HG03135 (cell line): ENCODE measurements around the gene SLC35F3.

Experiments used
- ATAC-seq: cut with Tn5 transposase; IDR thresholded peaks from one replicate; pipeline ENCODE4 v1.9.1; 2021; ENCODE audit warnings: mild to moderate bottlenecking, moderate library complexity; ENCODE audit not compliant: unreplicated experiment

The SLC35F3 gene

DNA sequence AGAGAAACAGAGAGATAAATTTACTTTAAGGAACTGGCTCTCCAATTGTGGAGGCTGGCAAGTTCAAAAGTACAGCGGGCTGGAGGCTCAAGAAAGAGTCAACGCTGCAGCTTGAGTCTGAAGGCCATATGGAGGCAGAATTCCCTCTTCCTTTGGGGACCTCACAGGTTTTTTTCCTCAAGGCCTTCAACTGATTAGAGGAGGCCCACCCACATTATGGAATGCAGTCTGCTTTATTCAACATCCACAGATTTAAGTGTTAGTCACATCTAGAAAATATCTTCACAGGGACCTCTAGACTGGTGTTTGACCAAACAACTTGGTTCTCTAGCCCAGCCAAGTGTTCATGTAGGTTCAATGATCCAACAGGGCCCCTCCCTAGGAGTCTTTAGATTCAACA is 117.8 kb downstream of the SLC35F3 start:
- no peak for ATAC-seq

DNA sequence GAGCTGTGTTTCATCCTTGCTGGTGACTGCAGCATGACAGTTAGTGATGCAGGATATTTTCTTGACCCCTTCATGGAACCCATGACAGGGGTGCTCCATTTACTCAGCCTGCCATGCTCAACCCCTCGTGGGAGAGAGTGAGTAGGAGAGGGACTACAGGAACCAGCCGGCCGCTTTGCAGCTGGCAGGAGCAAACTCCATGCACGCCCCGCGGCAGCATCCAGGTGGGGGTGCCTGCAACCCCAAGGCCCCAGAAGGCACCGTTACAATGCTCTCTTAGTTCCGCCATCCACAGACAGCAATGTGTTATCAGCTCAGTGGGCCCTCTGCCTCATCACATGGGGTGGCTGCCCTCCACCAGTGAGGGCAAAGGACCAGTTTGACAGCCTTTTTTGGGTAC is 135.1 kb downstream of the SLC35F3 start:
- no peak for ATAC-seq

DNA sequence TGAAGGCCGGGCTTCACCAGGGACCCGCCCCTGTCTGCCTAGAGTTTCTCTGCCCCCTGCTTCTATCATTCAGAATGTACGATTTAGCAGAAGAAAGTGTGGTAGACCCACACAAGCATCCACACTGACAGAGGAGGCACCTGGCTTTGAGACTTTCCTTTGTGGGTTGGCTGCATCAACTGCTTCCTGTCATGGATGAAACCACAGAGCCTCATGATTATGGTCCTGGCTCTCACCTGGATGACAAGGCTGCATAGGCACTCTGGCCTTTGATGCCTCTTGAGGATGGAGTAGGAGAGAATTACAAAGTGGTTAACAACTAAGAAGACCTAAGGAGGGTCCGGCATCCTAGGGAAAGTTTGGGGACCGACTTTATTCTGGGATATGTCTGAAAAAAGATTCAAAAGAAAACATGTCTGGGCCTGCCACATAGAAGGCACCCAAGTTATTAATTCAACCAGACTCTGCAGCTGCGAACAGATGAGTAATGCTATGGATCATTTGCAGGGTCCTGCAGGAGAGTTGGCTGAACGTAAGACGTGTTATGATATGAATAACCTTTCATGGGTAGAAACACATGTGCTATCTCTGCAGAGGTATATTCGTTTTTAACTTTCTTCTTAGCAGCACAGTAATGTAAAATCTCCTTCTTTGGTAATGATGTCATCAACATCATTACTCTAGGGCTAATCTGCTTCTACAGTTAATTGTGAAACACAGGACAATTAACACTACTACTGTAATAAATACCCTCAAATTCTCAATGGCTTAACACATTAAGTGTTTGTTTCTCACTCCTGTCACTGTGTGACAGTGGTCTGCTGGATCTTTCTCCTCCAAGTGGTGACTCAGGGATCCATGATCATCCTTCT is 136.2 kb downstream of the SLC35F3 start:
- no peak for ATAC-seq

DNA sequence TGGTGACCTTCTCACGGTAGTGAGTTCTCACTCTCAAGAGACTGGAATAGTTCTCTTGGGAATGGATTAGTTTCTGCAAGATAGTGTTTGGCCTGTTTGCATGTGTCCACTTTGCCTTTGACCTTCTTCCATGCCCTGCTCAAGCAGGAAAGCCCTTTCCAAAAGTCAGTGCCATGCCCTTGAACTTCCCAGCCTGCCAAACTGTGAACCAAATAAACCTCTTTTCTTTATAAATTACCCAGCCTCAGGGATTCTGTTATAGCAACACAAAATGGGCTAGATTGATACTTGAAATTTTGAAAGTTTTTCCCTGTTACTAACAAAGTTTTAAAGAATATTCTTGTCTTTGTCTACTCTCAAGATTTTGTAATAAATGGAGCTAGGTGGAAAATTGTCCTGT is 139.6 kb downstream of the SLC35F3 start:
- ATAC-seq: no peak

DNA sequence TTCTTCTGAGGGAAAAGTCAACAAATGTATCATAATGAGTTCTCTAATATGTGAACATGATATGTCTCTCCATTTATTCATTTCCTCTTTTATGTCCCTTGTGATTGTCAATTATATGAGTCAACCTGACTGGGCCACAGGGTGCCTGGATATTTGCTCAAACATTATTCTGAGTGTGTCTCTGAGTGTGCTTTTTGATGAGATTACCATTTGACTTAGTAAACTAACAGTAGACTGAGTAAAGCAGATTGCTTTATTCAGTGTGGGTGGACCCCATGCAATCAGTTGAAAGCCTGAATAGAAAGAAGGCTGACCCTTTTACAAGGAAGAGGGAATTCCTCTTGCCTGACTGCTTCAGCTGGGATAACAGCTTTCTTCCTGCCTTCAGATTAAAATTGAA is 142.6 kb downstream of the SLC35F3 start:
- no peak for ATAC-seq

DNA sequence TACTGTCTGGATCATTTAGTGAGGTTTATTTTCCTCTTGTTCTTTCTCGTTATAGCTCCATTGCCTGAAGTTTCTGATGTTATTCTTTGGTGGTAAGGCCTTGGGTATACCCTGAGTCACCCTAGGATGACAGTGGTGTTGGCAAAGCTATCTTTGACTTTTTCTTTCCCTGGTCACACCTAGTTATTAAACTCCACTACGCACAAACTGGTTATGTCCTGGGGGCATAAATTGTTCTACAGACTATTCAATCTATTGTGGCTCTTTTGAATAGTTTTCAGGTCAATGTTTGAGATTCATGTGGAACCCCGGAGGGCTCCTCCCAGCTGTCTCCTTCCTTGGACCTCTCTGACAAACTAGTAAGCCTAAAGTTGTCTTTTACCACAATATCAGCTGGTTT is 157.7 kb downstream of the SLC35F3 start:
- no peak for ATAC-seq

DNA sequence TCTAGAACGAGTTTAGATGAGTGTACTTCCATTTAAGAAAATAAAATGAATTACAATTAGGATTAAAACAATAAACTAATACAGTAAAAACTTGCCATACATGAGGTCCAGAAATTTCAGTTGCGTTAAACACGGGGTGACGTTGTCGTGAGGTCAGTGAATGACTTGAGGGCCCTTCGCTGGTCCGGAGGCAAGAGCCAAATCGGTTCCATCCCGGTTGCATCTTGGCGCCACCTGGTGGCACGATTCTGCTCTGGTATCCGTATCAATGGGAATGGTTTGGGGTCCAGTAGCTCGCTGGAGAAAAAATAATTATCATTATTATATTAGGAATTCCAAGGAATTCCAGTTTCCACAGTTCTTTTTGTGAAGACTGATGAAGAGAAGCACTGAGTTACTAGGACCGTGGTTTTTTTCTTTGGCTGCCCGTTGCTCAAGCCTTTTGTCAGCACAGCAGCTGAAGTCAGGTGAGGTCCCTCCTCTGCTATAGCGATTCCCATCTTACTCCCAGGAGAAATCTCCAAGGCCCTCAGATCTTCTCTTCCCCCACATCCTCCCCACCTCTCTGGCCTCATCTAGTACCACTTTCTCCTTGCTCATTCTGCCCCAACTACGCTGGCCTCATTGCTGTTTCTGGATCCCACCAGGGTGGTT is 161.4 kb downstream of the SLC35F3 start:
- no peak for ATAC-seq

DNA sequence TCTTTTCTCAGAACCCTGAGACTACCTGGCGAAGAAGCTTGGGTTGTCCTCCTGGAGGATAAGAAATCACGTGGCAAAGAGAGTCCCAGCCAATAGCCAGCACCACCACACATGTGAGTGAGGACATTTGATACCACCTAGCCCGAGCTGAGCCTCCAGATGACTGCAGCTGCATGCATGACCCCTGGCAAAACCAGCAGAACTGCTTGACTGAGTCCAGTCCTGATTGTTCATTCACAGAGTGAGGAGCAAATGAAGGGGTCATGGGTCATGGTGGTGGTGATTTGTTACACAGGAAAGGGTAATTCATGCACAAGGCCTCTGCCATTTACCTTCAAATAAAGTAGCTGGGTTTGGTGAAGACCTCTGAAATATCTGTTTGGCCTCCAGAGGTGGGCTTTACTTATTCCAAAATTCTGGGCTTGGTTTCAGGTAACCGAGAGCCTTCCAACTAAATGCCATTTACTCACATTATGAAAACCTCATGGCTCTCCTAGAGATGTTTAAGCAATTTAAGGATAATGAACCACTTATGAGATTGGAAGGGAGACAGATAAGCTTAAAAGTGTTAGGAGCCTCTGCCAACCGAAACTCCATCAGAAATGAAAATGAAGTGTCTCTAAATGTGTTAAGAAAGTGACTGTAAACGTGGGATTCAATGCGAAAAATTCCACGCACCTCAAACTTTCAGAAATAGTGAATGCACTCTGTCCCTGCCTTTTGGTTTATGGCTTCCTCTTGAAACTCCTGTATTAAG is 163.3 kb downstream of the SLC35F3 start:
- ATAC-seq: no peak

DNA sequence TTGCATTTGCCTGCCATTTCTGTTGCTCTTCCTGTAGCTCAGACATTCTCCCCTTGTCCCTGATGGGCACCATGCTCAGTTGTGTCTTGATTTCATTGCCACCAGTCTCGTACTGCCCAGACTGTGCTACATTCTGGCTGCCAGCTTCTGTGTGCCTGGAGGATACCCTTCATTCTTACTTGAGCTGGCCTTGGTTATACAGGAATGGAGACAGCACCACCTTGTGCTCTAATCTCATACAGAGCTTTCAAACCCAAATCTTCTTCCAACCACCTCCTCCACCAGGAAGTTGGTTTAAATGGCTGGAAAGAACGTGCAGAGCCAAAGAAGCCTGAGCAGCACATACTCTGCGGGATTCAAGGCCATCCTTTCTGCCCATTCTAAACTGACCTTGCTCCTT is 165.3 kb downstream of the SLC35F3 start:
- ATAC-seq: no peak

DNA sequence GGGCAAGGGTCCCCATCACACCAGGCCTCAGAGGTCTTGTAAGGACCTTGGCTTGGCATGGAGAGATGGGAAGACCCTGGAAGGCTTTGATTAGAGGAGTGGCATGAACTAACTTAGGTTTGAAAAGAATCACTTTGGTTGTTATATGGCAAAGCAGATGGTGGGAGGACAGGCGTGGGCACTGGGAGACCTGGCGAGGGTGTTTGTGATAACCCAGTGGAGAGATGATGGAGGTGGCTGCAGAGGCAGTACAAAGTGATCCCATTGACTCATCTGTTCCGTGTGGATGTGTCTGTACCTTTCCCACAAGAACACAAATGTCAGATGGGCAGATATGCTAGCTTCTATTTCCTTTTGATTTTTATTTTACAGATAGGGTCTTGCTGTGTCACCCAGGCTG is 168.3 kb downstream of the SLC35F3 start:
- ATAC-seq: no peak

DNA sequence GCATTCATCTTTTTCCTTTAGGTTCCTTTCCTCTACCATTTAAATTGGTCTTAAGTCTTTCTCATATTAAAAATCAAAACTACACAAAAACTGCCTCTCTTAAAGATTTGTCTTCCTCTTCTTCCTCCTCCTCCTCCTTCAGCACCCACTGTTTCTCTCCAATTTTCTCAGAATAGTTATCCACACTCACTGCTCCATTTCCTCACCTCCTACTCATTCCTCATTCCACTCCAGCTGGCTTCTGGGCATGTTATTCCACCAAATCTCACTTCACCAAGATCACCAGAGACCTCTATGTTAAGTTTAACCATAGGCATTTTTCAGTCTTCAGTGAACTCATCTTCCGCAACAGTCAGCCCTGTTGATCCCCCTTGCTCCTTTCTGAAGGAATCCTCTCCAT is 173.7 kb downstream of the SLC35F3 start:
- ATAC-seq: no peak

DNA sequence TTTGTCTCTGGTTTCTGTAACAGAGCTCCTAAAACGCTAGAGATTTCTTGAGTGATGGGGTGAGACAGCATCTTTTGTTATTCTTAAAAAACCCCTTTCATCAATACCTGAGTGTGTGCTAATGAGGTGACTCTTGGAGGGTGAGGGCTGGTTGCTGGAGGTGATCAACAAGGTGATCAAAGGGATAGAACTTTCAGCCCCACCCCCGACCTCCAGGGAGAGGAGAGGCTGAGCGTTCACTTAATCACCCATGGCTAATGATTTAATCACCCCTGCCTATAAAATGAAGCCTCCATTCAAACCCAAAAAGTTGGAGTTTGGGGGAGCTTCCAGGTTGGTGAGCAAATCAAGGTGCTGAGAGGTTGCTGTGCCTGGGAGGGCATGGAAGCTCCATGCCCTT is 175.4 kb downstream of the SLC35F3 start:
- ATAC-seq: no peak

DNA sequence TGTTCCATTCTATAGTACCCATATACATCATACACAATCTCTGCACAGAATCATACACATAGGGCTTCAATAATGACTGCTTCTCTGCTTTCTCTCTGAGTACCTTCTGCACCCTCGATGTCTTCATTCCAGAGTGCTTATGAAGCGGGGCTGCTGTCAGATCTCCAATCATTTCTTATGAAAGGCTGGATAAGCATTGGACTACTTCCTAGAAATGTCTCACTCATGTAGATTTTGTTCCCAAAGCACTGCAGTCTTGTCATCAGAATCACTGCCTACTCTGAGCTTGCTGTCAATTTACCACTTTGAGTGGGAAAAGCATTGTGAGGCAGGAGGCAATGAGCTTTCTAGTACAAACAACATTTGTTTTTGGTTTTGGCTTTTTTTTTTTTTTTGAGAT is 179.0 kb downstream of the SLC35F3 start:
- no peak for ATAC-seq

DNA sequence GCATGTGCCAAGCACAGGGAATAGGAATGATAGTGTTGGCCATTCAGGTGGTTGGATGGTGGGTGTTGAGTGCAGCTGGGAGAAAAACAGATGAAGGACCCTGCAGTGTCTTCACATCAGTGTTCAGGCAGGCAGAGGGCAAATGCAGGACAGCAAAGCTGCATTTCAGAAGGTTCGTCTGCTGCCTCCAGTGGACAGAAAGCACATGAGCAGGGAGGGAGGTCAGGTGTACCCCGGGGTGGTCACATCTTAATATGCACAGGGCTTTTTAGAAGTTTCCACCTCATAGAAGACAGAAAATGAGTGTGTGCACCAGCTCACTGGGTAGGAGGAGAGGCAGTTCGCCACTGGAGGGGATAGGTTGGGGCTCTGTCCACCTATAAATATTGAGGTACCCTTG is 184.9 kb downstream of the SLC35F3 start:
- ATAC-seq: no peak

DNA sequence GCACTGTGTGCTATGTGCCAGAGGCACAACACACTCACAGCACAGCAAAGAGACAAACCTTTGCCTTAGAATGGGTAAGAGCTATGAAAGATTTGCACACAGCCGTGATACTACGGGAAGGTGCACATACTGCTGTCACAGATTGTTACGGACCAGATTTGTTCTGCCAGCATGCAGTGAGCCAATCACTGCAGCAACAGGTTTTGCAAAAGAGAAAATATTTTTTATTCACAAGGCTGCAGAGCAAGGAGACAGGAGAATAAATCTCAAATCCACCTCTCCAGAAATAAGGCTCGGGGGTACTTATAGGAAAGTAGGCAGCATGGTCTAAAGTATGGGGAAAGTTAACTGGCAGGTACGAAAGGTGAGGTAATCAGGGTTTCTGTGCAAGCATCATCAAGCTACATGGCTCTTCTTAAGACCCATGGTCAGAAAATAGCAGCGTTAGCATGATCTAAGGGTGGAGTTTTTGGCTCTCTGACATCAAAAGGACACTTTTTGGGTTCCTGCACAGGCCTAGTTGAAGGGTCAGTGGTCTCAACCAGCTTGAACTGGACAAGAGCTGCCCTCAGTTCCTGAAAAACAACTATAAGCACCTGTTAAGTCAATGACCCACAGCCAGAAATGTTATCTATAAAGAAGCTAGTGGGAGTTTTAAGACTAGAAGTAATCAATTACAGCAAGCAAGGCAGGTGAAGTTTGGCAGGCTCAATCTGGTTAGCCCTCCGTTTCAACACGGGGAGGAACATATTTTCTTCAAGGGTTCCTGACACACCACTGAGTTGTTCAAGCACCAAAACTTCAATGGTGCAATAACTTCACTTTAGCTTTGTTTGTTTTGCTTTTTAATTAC is 186.0 kb downstream of the SLC35F3 start:
- no peak for ATAC-seq

DNA sequence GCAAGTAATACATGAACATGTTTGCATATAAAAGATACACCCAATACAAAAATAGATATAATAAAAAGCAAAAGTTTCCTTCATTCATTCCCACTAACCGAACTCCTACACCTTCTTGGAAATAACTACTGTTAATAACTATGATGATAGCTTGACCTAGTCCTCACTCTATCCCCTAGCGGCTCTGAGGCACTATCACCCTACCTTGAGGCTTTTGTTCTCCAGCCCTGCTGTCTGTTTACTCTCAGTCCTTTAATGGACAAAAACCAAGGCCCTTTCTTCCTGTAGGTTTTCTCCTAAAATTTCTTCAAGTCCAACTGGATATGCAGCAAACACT is 186.6 kb downstream of the SLC35F3 start:
- ATAC-seq: no peak

DNA sequence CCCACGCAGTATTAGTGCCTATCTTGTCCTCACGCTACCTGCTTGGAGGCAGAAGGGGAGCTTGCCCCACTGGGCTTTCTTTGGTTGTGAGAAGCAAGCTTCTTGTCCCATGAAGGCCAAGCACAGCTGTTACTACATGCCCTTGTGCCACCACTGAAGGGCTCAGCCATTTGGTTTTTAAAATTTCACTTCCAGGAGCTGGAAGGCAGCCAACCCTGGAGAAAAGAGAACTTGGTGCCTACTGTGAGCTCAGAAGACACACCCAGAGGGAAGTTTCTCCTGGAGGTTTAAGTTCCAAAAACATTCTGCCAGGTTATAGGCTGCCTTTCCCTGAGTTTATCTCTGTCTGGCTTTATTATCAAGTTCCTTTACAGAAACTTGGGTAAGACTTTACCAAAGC is 187.4 kb downstream of the SLC35F3 start:
- no peak for ATAC-seq

DNA sequence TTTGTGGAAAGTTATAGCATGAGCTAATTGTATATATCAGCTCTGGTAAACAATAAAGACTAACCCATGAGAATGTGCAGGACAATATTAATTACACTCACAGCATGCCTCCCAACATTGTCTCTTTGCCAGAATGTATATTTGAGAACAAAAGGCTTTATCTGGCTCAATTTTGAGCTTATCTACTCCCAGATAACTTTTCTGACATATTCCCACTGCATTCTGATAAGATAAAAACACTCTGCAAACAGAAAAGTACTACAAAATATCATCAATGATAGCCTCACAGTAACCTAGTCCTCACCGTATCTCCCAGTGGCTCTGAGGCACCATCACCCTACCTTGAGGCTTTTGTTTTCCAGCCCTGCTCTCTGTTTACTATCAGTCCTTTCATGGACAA is 188.6 kb downstream of the SLC35F3 start:
- no peak for ATAC-seq

DNA sequence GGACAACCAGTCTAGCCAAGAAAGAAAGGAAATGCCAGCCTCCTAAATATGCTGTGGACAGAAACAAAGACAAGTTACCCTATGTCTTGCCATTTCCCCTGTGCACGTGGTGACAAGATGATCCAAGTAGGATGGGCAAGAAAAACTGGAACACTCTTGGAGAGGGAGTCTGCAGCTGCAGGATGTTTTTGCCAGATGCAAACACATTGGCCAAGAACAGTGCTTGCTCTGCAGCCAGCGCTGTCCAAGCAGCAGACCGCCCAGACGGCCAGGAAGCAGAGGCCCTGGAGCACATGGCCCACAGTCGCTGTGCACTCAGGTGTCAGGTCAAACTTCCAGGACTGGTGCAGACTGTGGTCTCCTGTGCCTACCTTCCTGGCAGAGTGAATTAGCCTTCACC is 189.3 kb downstream of the SLC35F3 start:
- ATAC-seq: no peak

DNA sequence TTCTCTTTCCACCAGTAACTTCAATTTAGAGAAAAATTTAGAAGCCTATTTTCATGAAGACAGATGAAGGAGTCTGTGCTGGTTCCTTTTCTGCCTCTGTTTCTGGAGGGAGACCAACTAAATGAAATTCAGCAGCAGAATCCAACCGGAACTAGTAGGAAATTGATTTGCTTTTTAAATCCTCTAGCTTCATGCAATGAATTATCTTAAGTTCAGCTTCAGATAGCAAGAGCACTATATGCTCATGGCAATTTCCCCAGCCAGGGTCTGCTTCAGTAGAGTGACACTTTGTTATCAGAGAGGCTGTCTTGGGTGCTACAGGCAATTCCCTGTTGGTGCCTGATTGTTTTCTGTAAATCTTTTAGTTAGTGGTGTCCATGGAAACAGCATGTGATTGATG is 189.7 kb downstream of the SLC35F3 start:
- ATAC-seq: no peak

DNA sequence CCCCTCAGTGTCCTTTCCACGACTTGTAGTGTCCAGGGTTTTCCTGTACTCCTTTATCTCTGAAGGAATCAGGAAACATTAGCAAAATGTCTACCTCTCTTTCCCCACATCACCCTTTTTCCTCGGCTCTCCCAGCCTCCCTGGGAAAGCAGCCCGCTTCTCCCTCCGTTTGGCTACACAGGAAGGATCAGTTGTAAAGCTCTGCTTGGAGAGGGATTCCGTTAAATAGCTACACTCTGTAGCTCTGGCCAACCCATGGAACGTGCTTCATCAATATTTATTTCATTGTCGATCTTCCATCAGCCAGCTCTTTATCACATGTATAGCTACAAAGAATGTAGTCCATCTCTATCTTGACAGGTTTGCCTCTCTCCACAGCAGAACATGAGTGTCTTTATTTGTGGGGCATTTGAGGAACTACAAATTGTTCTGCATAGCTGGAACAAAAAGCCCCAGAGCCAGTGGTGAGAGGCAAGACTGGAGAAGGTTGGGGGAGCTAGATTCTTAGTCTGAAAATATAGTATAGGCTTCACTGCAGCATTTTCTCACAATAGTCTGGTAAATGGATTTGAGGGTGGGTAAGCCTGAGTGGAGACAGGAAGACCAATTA is 191.8 kb downstream of the SLC35F3 start:
- ATAC-seq: no peak
